Embryonic facial prominence (tissue), 1 donor: ENCODE data around the gene NISCH.
A peak's percentile ranks its signal among the peaks of the same experiment; 100 is the strongest.

Experiments used
- DNase-seq: peaks from one replicate; pipeline ENCODE4 v3.0.0-alpha.2; 2016; ENCODE audit errors: extremely low spot score

The NISCH gene

DNA sequence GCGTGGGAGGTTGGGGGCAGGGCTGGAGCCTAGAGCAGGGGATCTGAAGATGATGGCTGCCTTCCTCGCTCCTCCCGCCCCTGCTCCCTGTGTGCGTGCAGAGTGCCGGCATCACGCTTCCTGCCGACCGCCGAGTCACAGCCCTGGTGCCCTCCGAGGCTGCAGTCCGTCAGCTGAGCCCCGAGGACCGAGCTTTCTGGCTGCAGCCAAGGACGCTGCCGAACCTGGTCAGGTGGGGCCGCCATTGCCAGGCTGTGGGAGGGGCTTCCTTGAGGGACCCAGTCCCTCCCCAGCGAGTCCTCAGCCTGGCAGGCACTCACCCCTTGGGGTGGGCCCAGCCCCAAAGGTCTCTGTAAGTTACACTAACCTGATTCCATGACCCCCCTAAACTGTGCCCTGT is 57.3 kb downstream of the NISCH start:
- no peak for DNase-seq

DNA sequence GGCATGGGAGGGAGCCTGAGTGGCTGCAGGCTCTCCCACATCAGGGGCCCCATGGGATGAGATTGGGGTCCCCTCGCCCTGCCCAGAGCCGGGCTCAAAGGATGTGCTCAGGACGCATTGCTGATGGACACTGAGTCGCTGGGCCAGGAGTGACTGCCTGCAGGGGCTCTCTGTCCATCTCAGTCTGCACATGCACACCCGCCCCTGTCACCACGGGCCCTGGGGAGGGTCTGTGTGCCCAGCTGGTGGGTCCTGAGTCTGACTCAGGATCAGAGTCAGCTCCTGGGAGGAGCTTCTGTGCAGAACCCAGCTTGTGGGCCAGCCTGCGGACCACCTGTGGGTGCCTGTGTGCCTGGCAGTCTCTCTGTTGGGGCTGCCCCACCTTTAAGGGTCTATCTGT is 57.9 kb downstream of the NISCH start:
- DNase-seq: no peak

DNA sequence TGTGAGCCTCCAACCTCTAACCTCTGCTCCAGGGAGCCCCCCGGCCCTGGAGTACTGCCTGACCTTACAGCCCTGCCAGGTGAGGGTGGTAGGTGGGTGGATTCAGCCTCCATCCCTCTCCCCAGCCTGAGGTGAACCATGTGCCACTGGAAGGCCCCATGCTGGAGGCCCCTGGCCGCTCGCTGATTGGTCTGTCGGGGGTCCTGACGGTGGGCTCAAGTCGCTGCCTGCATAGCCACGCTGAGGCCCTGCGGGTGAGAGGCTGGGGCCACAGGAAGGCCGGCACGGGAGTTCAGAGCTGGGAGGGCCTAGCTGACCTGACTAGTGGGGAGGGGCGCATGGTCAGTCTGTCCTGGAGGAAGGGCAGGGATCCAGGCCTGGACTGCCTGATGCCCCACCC is 59.2 kb downstream of the NISCH start:
- no peak for DNase-seq

DNA sequence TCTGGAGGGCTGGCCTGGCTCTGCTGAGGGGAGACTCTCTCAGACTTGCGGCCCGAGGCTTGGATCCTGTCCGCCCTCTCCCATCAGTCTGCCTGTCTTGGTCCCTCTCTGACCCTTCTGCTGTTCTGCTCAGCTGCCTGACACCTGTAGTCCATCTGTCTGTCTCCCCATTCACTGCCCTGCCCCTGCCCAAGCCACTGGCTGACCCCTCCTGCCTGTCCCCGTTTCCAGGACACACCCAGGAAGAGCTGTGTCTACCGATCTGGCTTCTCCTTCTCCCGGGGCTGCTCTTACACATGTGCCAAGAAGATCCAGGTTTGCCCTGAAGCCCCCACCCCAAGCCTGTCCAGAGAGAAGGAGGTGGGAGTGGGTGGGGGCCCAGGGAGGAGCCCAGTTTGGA is 59.8 kb downstream of the NISCH start:
- no peak for DNase-seq

DNA sequence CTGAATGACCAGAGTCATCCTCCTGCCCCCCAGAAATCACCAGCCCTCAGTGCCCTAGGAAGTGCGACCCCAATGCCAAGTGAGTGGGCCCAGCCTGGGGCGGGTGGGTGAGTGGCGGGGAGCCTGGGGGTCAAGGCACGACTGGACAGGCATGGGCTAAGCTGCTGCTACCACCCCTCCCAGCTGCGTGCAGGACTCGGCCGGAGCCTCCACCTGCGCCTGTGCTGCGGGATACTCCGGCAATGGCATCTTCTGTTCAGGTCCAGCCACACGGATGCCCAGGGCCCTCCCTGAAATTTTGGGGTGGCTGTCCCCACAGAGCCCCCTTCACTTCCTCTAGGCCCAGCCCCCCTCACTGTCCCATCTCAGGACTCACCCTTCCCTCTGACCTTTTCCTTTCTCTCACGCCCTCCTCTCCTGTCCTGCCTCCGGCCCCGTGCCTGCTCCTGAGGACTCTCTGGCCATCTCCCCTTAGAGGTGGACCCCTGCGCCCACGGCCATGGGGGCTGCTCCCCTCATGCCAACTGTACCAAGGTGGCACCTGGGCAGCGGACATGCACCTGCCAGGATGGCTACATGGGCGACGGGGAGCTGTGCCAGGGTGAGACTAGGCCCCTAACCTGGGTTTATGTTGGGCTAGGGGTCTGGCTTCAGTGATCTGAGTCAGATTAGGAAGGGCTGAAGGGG is 61.2 kb downstream of the NISCH start:
- no peak for DNase-seq

DNA sequence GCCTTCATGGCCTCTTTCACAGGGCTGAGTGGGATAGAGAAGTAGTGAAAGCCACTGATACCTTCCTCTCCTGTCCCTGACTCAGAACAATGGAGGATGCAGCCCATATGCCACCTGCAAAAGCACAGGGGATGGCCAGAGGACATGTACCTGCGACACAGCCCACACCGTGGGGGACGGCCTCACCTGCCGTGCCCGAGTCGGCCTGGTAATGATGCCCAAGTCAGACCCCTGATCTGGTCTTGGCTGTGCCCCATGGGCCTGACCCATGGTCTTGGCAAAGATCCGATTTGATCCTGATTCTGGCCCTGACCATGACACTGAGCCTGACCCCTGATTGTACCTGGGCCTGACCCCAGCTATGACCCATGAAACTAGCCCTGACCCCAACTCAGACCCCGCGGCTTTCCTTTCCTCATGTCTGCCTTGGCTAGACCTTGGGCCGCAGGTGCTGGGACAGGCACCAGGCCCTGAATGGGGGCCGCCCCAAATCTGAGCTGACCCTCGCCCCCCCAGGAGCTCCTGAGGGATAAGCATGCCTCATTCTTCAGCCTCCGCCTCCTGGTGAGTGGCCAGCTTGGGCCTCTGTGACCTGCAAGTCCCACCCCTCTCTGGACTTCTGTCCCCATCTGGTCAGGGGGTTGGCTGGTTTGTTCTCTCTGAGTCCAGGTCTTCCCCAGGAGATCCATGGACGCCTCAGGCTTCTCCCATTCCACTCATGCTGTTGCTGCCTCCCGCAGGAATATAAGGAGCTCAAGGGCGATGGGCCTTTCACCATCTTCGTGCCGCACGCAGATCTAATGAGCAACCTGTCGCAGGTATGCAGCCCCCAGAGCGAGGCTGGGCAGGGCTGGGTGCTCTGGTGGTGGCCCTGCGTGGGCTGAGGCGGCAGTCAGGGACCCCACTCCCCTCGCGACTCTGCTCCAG is 62.7 kb downstream of the NISCH start:
- DNase-seq: no peak

DNA sequence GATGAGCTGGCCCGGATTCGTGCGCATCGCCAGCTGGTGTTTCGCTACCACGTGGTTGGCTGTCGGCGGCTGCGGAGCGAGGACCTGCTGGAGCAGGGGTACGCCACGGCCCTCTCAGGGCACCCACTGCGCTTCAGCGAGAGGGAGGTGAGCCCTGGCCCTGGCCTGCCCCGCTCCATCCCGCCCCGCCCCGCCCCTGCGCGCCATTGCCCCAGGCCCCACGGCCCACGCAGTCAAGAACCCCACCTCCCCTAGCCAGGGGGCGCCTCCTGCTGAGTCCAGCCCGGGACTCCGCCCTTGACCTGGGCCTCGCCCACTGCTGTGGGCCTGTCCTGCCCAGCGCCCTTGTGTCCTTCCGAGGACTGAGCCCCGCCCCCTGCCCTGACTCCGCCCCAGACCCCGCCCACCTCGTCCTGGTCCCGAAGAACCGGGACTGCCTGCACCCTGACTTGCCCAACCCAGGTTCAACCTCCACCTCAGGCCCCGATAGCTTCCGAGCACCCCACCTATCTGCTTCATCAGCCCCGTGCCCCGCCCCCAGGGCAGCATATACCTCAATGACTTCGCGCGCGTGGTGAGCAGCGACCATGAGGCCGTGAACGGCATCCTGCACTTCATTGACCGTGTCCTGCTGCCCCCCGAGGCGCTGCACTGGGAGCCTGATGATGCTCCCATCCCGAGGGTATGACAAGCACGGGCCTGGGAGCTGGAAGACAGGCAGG is 63.5 kb downstream of the NISCH start:
- DNase-seq: no peak

DNA sequence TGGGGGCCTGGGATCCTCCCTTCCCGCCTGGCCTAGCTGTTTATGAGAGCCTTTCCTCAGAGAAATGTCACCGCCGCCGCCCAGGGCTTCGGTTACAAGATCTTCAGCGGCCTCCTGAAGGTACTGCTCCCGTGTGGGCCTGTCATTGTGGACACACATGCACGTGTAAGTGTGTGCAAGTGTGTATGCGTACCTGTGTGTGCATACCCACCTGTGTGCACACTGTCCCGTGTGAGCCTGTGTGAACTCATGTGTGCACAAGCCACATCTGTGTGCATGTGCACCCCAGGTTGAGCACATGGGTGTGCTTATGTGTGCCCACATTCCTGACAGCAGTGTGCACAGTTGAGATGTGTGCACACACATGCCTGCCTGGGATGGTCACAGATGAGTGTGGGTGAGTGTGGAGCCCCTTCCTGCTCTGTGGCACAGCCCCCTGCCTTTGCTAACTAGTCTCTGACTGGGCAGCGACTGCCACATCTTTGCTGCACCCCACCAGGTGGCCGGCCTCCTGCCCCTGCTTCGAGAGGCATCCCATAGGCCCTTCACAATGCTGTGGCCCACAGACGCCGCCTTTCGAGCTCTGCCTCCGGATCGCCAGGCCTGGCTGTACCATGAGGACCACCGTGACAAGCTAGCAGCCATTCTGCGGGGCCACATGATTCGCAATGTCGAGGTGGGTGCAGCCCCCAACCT is 64.2 kb downstream of the NISCH start:
- no peak for DNase-seq

DNA sequence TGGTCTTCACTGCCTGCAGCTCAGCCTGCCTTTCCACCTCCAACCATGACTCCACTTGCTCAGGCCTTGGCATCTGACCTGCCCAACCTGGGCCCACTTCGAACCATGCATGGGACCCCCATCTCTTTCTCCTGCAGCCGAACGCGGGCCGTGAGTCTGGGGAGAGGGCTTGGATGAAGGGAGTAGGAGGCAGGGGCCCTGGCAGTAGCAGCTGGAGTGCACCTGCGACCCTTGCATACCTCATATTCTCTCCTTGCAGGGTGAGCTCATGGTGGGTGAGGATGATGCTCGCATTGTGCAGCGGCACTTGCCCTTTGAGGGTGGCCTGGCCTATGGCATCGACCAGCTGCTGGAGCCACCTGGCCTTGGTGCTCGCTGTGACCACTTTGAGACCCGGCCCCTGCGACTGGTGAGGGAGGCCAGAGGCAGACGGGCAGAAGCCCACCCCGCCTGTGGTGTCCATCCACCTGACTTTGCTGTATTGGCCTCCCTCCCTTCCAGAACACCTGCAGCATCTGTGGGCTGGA is 64.8 kb downstream of the NISCH start:
- no peak for DNase-seq

DNA sequence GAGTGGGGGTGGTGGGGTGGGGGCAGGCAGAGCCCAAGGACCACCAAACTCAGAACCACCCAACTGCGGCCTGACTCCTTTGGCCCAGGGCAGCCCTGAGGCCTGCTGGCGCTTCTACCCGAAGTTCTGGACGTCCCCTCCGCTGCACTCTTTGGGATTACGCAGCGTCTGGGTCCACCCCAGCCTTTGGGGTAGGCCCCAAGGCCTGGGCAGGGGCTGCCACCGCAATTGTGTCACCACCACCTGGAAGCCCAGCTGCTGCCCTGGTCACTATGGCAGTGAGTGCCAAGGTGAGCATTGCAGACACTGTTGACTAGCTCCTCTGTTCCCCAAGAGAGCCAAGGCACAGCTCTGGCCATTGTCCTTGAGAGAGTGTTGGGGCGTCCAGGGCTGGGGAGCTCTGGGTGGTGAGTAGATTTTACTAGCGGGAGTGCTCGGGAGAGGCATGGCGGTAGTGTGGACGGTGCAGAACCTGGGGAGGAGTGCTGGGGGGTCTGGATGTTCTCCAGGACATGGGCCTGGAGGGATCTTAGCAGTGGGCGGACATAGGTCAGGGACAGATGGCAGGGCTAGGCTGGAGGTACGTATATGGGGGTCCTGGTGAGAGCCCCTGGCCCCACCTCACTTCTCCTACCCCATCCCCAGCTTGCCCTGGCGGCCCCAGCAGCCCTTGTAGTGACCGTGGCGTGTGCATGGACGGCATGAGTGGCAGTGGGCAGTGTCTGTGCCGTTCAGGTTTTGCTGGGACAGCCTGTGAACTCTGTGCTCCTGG is 65.5 kb downstream of the NISCH start:
- no peak for DNase-seq

DNA sequence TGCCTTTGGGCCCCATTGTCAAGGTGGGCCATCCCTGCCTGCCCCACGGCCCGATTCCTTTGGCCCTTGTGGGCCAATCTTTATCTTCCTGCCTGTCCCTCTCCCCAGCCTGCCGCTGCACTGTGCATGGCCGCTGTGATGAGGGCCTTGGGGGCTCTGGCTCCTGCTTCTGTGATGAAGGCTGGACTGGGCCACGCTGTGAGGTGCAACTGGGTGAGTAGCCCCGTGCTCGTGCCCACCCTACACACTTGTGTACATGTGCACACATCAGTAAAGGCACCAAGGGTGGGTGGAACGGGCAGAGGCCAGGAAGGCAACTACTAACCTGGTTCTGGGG is 66.1 kb downstream of the NISCH start:
- no peak for DNase-seq

DNA sequence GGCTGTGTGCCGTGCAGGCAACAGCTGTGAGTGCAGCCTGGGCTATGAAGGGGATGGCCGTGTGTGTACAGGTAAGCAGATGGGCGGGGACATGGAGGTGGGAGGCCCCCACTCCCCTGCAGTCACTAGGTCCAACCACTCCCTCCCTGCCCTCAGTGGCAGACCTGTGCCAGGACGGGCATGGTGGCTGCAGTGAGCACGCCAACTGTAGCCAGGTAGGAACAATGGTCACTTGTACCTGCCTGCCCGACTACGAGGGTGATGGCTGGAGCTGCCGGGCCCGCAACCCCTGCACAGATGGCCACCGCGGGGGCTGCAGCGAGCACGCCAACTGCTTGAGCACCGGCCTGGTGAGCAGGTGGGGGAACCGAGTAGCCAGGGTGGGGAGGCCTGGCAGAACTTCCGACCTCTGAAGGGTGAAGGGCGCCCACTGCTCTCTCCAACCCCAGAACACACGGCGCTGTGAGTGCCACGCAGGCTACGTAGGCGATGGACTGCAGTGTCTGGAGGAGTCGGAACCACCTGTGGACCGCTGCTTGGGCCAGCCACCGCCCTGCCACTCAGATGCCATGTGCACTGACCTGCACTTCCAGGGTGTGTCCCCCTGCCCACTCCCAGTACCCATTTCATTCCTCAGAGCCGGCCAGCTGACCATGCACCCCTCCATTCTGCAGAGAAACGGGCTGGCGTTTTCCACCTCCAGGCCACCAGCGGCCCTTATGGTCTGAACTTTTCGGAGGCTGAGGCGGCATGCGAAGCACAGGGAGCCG is 66.7 kb downstream of the NISCH start:
- no peak for DNase-seq

DNA sequence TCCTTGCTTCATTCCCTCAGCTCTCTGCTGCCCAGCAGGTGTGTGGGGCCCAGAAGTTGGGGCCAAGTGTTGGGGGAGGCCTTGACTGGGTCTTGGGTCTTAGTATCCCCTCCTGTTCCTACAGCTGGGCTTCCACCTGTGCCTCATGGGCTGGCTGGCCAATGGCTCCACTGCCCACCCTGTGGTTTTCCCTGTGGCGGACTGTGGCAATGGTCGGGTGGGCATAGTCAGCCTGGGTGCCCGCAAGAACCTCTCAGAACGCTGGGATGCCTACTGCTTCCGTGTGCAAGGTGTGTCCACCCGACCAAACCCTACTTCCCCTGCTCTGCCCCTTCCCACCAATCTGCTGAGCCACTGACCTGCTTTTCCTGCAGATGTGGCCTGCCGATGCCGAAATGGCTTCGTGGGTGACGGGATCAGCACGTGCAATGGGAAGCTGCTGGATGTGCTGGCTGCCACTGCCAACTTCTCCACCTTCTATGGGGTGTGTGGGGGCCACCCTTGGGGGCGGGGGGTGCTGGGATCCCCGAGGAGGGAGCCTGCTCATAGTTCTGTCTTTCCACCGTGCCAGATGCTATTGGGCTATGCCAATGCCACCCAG is 67.3 kb downstream of the NISCH start:
- no peak for DNase-seq

DNA sequence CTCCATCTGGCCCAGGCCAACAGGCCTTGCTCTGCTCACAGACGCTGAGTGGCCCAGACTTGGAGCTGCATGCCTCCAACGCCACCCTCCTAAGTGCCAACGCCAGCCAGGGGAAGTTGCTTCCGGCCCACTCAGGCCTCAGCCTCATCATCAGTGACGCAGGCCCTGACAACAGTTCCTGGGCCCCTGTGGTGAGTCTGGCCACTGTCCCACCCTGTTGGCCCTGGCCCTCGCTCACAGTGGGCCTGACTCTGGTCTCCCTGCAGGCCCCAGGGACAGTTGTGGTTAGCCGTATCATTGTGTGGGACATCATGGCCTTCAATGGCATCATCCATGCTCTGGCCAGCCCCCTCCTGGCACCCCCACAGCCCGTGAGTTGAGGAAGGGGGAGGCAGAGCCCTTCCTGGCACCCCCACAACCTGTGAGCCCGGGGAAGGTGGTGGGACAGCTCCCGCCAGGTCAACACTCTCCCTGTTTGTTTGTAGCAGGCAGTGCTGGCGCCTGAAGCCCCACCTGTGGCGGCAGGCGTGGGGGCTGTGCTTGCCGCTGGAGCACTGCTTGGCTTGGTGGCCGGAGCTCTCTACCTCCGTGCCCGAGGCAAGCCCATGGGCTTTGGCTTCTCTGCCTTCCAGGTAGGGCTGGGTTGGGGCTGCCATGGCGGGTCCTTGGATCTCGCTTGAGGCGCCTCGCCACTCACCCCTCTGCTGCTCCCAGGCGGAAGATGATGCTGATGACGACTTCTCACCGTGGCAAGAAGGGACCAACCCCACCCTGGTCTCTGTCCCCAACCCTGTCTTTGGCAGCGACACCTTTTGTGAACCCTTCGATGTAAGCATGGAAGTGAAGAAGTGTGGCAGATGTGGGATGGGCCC is 68.2 kb downstream of the NISCH start:
- no peak for DNase-seq

DNA sequence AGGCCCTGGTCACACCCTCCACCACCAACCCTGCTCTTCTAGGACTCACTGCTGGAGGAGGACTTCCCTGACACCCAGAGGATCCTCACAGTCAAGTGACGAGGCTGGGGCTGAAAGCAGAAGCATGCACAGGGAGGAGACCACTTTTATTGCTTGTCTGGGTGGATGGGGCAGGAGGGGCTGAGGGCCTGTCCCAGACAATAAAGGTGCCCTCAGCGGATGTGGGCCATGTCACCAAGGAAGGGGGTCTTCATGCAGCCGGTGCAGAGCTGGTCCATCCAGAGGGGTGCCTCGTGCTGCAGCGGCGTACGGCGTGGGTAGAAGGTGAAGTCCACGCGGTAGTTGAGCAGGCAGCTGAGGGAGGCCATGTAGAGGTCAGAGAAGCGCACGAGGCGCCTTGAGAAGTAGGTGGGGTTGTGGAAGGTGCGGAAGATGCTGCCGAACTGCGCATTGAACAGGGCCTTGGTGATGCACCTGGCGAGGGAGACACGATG is 68.9 kb downstream of the NISCH start:
- DNase-seq: no peak

DNA sequence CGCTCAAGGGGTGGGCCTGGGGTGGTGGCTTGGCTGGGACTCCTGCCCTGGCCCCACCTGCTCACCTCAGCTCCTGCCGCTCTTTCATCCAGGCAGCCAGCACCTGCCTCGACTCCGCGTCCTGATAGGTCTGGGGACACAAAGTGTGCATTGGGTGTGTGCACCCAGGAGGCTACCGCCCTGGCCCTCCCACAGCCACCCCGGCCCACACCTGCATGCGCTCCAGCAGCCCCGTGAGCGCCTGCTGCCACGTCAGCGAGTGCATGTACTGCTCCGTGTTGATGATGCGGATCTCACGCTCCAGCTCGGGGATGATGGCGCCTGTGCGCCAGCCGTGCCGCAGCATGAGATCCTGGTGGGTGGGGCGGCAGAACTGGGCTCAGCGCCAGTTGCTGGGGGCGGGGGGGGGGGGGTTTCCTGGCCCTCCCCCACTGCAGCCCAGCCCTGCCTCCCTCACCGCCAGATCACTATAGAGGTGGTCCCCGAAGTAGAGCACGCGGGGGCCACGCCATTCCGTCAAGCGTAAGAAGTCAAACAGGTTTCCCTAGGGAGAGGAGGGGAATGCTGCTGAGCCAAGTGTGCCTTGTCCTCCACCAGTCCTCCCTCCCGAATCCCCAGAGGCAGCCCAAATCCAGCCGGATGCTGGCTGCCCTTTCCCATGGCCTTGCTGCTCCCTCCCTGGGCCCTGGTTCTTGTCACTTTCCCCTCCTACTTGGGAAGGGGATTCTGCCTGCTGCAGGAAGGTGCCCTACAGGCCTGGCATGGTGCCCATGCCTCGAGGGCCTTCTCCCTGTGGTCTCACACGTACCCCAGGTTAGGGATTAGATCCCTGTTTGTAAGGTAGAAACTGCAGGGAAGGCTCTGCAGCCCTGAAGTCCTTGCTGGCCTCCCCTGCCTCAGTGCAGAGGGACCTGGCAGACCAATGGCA is 69.6 kb downstream of the NISCH start:
- peak; percentile 46 for DNase-seq
